HEK293 (cell line): Measurements from ENCODE around the gene SLC39A3.

Source experiments
- CTCF ChIA-PET: fragments of 350-600 bp; formaldehyde crosslinking; extraction: SDS; loops from one replicate; lab custom pipeline; 2021; ENCODE audit warnings: antibody characterized with exemption; lab: Yijun Ruan, JAX
- POLR2A ChIA-PET: fragments of 300-600 bp; formaldehyde crosslinking; extraction: SDS; loops from one replicate; lab custom pipeline; 2020; ENCODE audit warnings: antibody characterized with exemption, inconsistent platforms; lab: Yijun Ruan, JAX
- H3K27ac ChIP-seq: fragments of 200-500 bp; sonication (Bioruptor generic); 2 replicates; pipeline ENCODE4 v1.5.1; 2014; ENCODE audit warnings: low read depth, low read length, control low read depth, inconsistent platforms; ENCODE audit errors: extremely low read depth
- H3K36me3 ChIP-seq, 2 experiments: fragments of 200-500 bp in 1 of 2; sonication (Bioruptor generic) in 1 of 2; 1 replicate in 1 of 2; 2 replicates in 1 of 2; pipeline ENCODE4 v1.5.1; 2014 to 2017; ENCODE audit warnings: inconsistent platforms in 2 of 2, low read length in 2 of 2; ENCODE audit not compliant: control insufficient read depth in 2 of 2, insufficient read depth in 1 of 2
- H3K4me1 ChIP-seq: fragments of 200-500 bp; sonication (Bioruptor generic); 2 replicates; pipeline ENCODE4 v1.5.1; 2014; ENCODE audit warnings: mild to moderate bottlenecking, low read length, inconsistent platforms; ENCODE audit not compliant: control insufficient read depth, insufficient read depth
- H3K4me3 ChIP-seq: 2 replicates; pipeline ENCODE4 v1.5.1; 2011; ENCODE audit warnings: low read depth, mild to moderate bottlenecking, control low read depth, low read length, moderate library complexity
- H3K9me3 ChIP-seq: fragments of 200-500 bp; sonication (Bioruptor generic); 2 replicates; pipeline ENCODE4 v1.5.1; 2014; ENCODE audit warnings: low read depth, low read length, inconsistent platforms; ENCODE audit not compliant: control insufficient read depth, insufficient read depth
- ATF2 ChIP-seq: fragments of 450-650 bp; formaldehyde crosslinking; IDR thresholded peaks from 2 replicates; pipeline ENCODE4 v1.5.1; 2016; ENCODE audit warnings: missing biosample characterization, missing genetic modification characterization, low read depth
- GFI1B ChIP-seq: fragments of 450-650 bp; formaldehyde crosslinking; IDR thresholded peaks from 2 replicates; pipeline ENCODE4 v1.5.1; 2016; ENCODE audit warnings: missing biosample characterization, missing genetic modification characterization
- HOXC10 ChIP-seq: sonication (generic); formaldehyde crosslinking; IDR thresholded peaks from 2 replicates; pipeline ENCODE4 v1.8.1; 2023; ENCODE audit warnings: mild to moderate bottlenecking, missing genetic modification reagents
- KLF1 ChIP-seq: fragments of 450-650 bp; formaldehyde crosslinking; IDR thresholded peaks from 2 replicates; pipeline ENCODE4 v1.5.1; 2016; ENCODE audit warnings: missing biosample characterization, missing genetic modification characterization
- REST ChIP-seq: fragments of 450-650 bp; formaldehyde crosslinking; IDR thresholded peaks from 2 replicates; pipeline ENCODE4 v1.5.1; 2016; ENCODE audit warnings: missing biosample characterization, missing genetic modification characterization
- TSHZ1 ChIP-seq: fragments of 450-650 bp; formaldehyde crosslinking; IDR thresholded peaks from 2 replicates; pipeline ENCODE4 v1.5.1; 2016; ENCODE audit warnings: missing biosample characterization, missing genetic modification characterization, borderline replicate concordance
- ZBTB48 ChIP-seq: fragments of 450-650 bp; formaldehyde crosslinking; IDR thresholded peaks from 2 replicates; pipeline ENCODE4 v1.5.1; 2016; ENCODE audit warnings: missing biosample characterization, missing genetic modification characterization
- ZBTB6 ChIP-seq: fragments of 450-650 bp; formaldehyde crosslinking; IDR thresholded peaks from 2 replicates; pipeline ENCODE4 v1.5.1; 2017; ENCODE audit warnings: missing biosample characterization, missing genetic modification characterization
- ZNF114 ChIP-seq: fragments of 450-650 bp; formaldehyde crosslinking; IDR thresholded peaks from 2 replicates; pipeline ENCODE4 v1.5.0; 2017; ENCODE audit warnings: missing biosample characterization, missing genetic modification characterization
- ZNF184 ChIP-seq: fragments of 450-650 bp; IDR thresholded peaks from 2 replicates; pipeline ENCODE4 v1.5.1; 2018; ENCODE audit warnings: missing biosample characterization, mild to moderate bottlenecking, missing genetic modification characterization
- ZNF274 ChIP-seq, 2 experiments: fragments of 200-500 bp in 1 of 2; fragments of 450-650 bp in 1 of 2; sonication (Bioruptor generic) in 1 of 2; formaldehyde crosslinking in 1 of 2; IDR thresholded peaks; 2 replicates each; pipeline versions ENCODE4 v1.5.1 to v1.6.1; 2014 to 2016; ENCODE audit warnings: borderline replicate concordance in 1 of 2, inconsistent platforms in 1 of 2, low read length in 1 of 2, missing biosample characterization in 1 of 2, missing genetic modification characterization in 1 of 2
- ZNF350 ChIP-seq: fragments of 450-650 bp; formaldehyde crosslinking; IDR thresholded peaks from 2 replicates; pipeline ENCODE4 v1.5.0; 2017; ENCODE audit warnings: missing biosample characterization, mild to moderate bottlenecking, missing genetic modification characterization
- ZNF354C ChIP-seq: fragments of 450-650 bp; formaldehyde crosslinking; IDR thresholded peaks from 2 replicates; pipeline ENCODE4 v1.5.1; 2016; ENCODE audit warnings: missing biosample characterization, missing genetic modification characterization, low read depth, borderline replicate concordance
- ZNF560 ChIP-seq: fragments of 450-650 bp; formaldehyde crosslinking; IDR thresholded peaks from 2 replicates; pipeline ENCODE4 v1.5.1; 2017; ENCODE audit warnings: missing biosample characterization, missing genetic modification characterization, borderline replicate concordance
- ZNF580 ChIP-seq: fragments of 450-650 bp; formaldehyde crosslinking; IDR thresholded peaks from 2 replicates; pipeline ENCODE4 v1.5.1; 2016; ENCODE audit warnings: missing biosample characterization, missing genetic modification characterization
- ZNF639 ChIP-seq: fragments of 450-650 bp; formaldehyde crosslinking; IDR thresholded peaks from 2 replicates; pipeline ENCODE4 v1.5.1; 2016; ENCODE audit warnings: missing biosample characterization, missing genetic modification characterization
- ZNF654 ChIP-seq: fragments of 450-650 bp; formaldehyde crosslinking; IDR thresholded peaks from 2 replicates; pipeline ENCODE4 v1.5.1; 2016; ENCODE audit warnings: low read depth, missing biosample characterization, missing genetic modification characterization
- ZNF677 ChIP-seq: fragments of 450-650 bp; IDR thresholded peaks from 2 replicates; pipeline ENCODE4 v1.5.0; 2018; ENCODE audit warnings: missing biosample characterization, mild to moderate bottlenecking, missing genetic modification characterization, moderate library complexity
- ZNF747 ChIP-seq: fragments of 450-650 bp; formaldehyde crosslinking; IDR thresholded peaks from 2 replicates; pipeline ENCODE4 v1.5.1; 2016; ENCODE audit warnings: missing biosample characterization, missing genetic modification characterization
- ZNF785 ChIP-seq: fragments of 450-650 bp; formaldehyde crosslinking; IDR thresholded peaks from 2 replicates; pipeline ENCODE4 v1.5.1; 2016; ENCODE audit warnings: missing biosample characterization, missing genetic modification characterization
- ZSCAN18 ChIP-seq: fragments of 450-650 bp; formaldehyde crosslinking; IDR thresholded peaks from 2 replicates; pipeline ENCODE4 v1.5.1; 2016; ENCODE audit warnings: missing biosample characterization, missing genetic modification characterization

Gene SLC39A3

GRCh38 chr19:2732883-2733282, 6.9 kb downstream of the SLC39A3 start:
- Histone ChIP-seq H3K36me3 (peaks cover 0 to 51% of the 10 kb centered on the region in 2 experiments; a peak in 2 of 3 replicates), H3K9me3 (no peaks in the 10 kb centered on the region), H3K4me1 (no peaks in the 10 kb centered on the region), H3K4me3 (no peak overlapping the region), H3K27ac (no peak overlapping the region)
- POLR2A ChIA-PET: no interaction called here
- CTCF ChIA-PET: no interaction called here
- TF ChIP-seq HOXC10 (CRISPR knock-in tag) (no peak), ZNF114 (tag by site-specific recombination) (no peak), ZNF274 (IDR thresholded peaks at IDR 0.05; ENCODE audit: low read length) (no peak), ZNF274 (tag by site-specific recombination; IDR thresholded peaks at IDR 0.05; ENCODE audit: borderline replicate concordance) (no peak), ZNF184 (no peak), ZNF354C (no peak)

GRCh38 chr19:2732157-2732725, 7.6 kb downstream of the SLC39A3 start:
- no peaks in the 10 kb centered on the region for H3K4me1 ChIP-seq
- peaks cover 0 to 48% of the 10 kb centered on the region in 2 experiments; a peak in 2 of 3 replicates for H3K36me3 ChIP-seq
- ChIA-PET POLR2A (no interaction called here), CTCF (no interaction called here)
- no peak overlapping the region for H3K27ac ChIP-seq
- H3K4me3 ChIP-seq: no peak overlapping the region
- no peaks in the 10 kb centered on the region for H3K9me3 ChIP-seq
- no peak for TF ChIP-seq ZNF560
- no peak for TF ChIP-seq ZBTB6
- no peak for TF ChIP-seq ATF2 (tag by site-specific recombination)
- TF ChIP-seq ZNF747 (tag by site-specific recombination): no peak
- no peak for TF ChIP-seq TSHZ1 (tag by site-specific recombination)
- no peak for TF ChIP-seq GFI1B (tag by site-specific recombination)
- no peak for TF ChIP-seq REST
- no peak for TF ChIP-seq KLF1 (tag by site-specific recombination)
- TF ChIP-seq ZNF785 (tag by site-specific recombination): no peak
- no peak for TF ChIP-seq ZSCAN18
- no peak for TF ChIP-seq ZNF354C
- TF ChIP-seq ZNF580 (tag by site-specific recombination): no peak
- no peak for TF ChIP-seq ZNF654 (tag by site-specific recombination)
- no peak for TF ChIP-seq ZNF677
- no peak for TF ChIP-seq ZNF639 (tag by site-specific recombination)
- TF ChIP-seq ZBTB48 (tag by site-specific recombination): no peak
- no peak for TF ChIP-seq ZNF350
